Effector memory CD4-positive, alpha-beta T cell (primary cell): ENCODE measurements around the gene RPL31.
A peak's percentile ranks its signal among the peaks of the same experiment; 100 is the strongest.

Experiments
- DNase-seq, 3 donors: peaks; one replicate each; pipeline ENCODE4 v3.0.0-alpha.2; 2020
- H3K27ac ChIP-seq: 2 replicates; pipeline ENCODE4 v1.7.0; 2013; ENCODE audit warnings: mild to moderate bottlenecking, low read length, moderate library complexity; ENCODE audit not compliant: insufficient read depth, poor library complexity, severe bottlenecking
- H3K27me3 ChIP-seq: replicated peaks from 2 replicates; pipeline ENCODE4 v1.7.0; 2013; ENCODE audit warnings: mild to moderate bottlenecking, low read length; ENCODE audit not compliant: insufficient read depth, control insufficient read depth, poor library complexity, severe bottlenecking
- H3K36me3 ChIP-seq: 2 replicates; pipeline ENCODE4 v1.7.0; 2013; ENCODE audit warnings: mild to moderate bottlenecking, low read length, moderate library complexity; ENCODE audit not compliant: control insufficient read depth, insufficient read depth
- H3K4me1 ChIP-seq: 2 replicates; pipeline ENCODE4 v1.7.0; 2013; ENCODE audit warnings: low read length, mild to moderate bottlenecking; ENCODE audit not compliant: control insufficient read depth, insufficient read depth, poor library complexity, severe bottlenecking
- H3K4me3 ChIP-seq: 2 replicates; pipeline ENCODE4 v1.7.0; 2013; ENCODE audit warnings: low read length, low read depth, mild to moderate bottlenecking; ENCODE audit not compliant: insufficient read depth, poor library complexity, severe bottlenecking
- H3K9me3 ChIP-seq: 2 replicates; pipeline ENCODE4 v1.7.0; 2013; ENCODE audit warnings: mild to moderate bottlenecking, low read length, moderate library complexity; ENCODE audit not compliant: control insufficient read depth
- total RNA-seq, 3 donors: gene quantifications; one replicate each; lab custom pipeline; 2026; lab: John Stamatoyannopoulos, UW

The RPL31 gene
- total RNA-seq: 752 to 1,162 (median 838) reads per million in 3 donors

- Histone ChIP-seq H3K4me3 (peak within 1 kb of the TSS; percentile 99), H3K9me3 (no peaks in the 10 kb centered on the region), H3K36me3 (peaks cover 36% of the 10 kb centered on the region), H3K27ac (peak within 1 kb of the TSS; percentile 87), H3K4me1 (peaks cover 11% of the 10 kb centered on the region), H3K27me3 (no peaks in the 10 kb centered on the region)
- DNase-seq: peak; percentile 90 to 95 (median 91)
Observed at GRCh38 chr2:101001691-101002561, at the start of gene RPL31. TSS of gene RPL31 (plus strand) at chr2:101002289. CDS start at chr2:101002702, 413 bp downstream.

GRCh38 chr2:100952512-100952911 is 49.6 kb upstream of the RPL31 start:
- no peak for DNase-seq
- H3K36me3 ChIP-seq: no peaks in the 10 kb centered on the region
- H3K4me1 ChIP-seq: no peaks in the 10 kb centered on the region
- no peaks in the 10 kb centered on the region for H3K9me3 ChIP-seq
- no peak overlapping the region for H3K4me3 ChIP-seq
- H3K27me3 ChIP-seq: no peaks in the 10 kb centered on the region
- no peak overlapping the region for H3K27ac ChIP-seq

GRCh38 chr2:100953406-100954043 is 48.6 kb upstream of the RPL31 start:
- no peaks in the 10 kb centered on the region for H3K9me3 ChIP-seq
- no peak overlapping the region for H3K27ac ChIP-seq
- no peaks in the 10 kb centered on the region for H3K4me1 ChIP-seq
- H3K4me3 ChIP-seq: no peak overlapping the region
- H3K27me3 ChIP-seq: no peaks in the 10 kb centered on the region
- no peaks in the 10 kb centered on the region for H3K36me3 ChIP-seq
- DNase-seq: no peak

DNA sequence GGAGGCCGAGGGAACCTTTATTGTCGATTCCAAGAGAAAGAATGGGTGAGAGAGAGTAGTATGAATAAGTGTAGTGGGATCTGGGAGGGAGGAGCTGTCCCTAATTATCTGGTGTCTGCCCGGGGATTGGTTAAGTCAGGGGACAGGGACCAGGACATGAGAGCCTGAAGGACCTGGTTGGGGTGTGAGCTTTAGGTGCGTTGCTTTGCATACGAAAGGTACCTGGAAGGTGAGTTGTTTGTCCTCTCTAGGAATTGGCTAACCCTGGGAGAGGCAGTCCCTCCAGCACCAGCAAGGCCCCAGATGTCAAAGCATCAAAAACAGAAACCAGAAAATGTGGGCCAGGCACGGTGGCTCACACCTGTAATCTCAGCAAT is 48.1 kb upstream of the RPL31 start:
- Histone ChIP-seq H3K4me1 (no peaks in the 10 kb centered on the region), H3K36me3 (no peaks in the 10 kb centered on the region), H3K9me3 (no peaks in the 10 kb centered on the region), H3K27me3 (no peaks in the 10 kb centered on the region), H3K4me3 (no peak overlapping the region), H3K27ac (no peak overlapping the region)
- DNase-seq: no peak

DNA sequence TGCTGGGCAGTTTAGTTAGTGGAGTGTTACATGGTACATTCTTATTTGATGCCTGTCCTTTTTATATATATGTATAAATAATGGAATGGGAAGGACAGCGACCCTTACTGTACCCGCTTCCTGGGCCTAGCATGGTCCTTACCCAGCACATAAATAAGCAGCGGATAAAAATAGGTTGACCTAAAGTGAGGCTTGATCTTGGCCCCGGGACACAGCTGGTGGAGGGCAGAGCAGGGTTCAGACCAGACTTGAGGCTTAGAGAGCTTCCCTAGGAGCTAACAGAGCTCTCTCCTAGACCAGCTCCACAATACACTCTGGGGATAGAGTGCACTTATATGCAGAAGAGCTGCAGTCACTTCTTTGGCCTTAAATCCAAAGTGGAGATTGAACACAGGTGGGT is 46.9 kb upstream of the RPL31 start:
- no peak overlapping the region for H3K27ac ChIP-seq
- H3K4me1 ChIP-seq: no peaks in the 10 kb centered on the region
- no peak overlapping the region for H3K4me3 ChIP-seq
- H3K36me3 ChIP-seq: no peaks in the 10 kb centered on the region
- H3K27me3 ChIP-seq: no peaks in the 10 kb centered on the region
- no peak for DNase-seq
- no peaks in the 10 kb centered on the region for H3K9me3 ChIP-seq

DNA sequence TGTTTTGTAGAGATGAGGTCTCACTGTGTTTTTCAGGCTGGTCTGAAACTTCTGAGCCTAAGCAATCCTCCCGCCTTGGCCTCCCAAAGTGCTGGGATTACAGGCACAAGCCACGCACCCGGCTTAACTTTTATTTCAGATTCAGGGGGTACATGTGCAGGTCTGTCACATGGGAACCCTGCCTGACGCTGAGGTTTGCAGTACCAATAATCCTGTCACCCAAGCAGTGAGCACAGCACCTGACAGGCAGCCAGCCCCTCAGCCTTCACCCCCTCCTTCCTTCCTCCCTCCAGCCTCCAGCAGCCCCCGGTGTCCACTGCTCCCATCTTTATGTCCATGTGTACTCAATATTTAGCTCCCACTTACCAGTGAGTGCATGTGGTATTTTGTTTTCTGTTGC is 46.0 kb upstream of the RPL31 start:
- H3K36me3 ChIP-seq: no peaks in the 10 kb centered on the region
- no peaks in the 10 kb centered on the region for H3K9me3 ChIP-seq
- H3K4me3 ChIP-seq: no peak overlapping the region
- H3K27me3 ChIP-seq: no peaks in the 10 kb centered on the region
- no peak overlapping the region for H3K27ac ChIP-seq
- DNase-seq: no peak
- H3K4me1 ChIP-seq: no peaks in the 10 kb centered on the region

- no peak overlapping the region for H3K4me3 ChIP-seq
- no peak for DNase-seq
Observed at GRCh38 chr2:100957996-100958653, 44.0 kb upstream of the RPL31 start.

GRCh38 chr2:100959225-100959880 is 42.7 kb upstream of the RPL31 start:
- Histone ChIP-seq H3K9me3 (no peaks in the 10 kb centered on the region), H3K27ac (no peak overlapping the region)

More at GRCh38 chr2:100957996-100958653, 44.0 kb upstream of the RPL31 start:
- H3K4me1 ChIP-seq: no peaks in the 10 kb centered on the region
- no peaks in the 10 kb centered on the region for H3K27me3 ChIP-seq
- no peak overlapping the region for H3K27ac ChIP-seq
- no peaks in the 10 kb centered on the region for H3K36me3 ChIP-seq
- no peaks in the 10 kb centered on the region for H3K9me3 ChIP-seq

GRCh38 chr2:100960688-100961087 is 41.4 kb upstream of the RPL31 start:
- Histone ChIP-seq H3K4me3 (no peak overlapping the region), H3K27ac (no peak overlapping the region), H3K9me3 (no peaks in the 10 kb centered on the region), H3K36me3 (no peaks in the 10 kb centered on the region), H3K4me1 (no peaks in the 10 kb centered on the region), H3K27me3 (no peaks in the 10 kb centered on the region)
- no peak for DNase-seq

More at GRCh38 chr2:100959225-100959880, 42.7 kb upstream of the RPL31 start:
- no peak for DNase-seq
- Histone ChIP-seq H3K36me3 (no peaks in the 10 kb centered on the region), H3K27me3 (no peaks in the 10 kb centered on the region), H3K4me1 (no peaks in the 10 kb centered on the region), H3K4me3 (no peak overlapping the region)
